Neural cell (in vitro differentiated cells): ENCODE data around the gene PPARG.

ENCODE experiments used
- CTCF ChIP-seq: fragments of 450-650 bp; IDR thresholded peaks from 2 replicates; pipeline ENCODE4 v1.5.1; 2014; ENCODE audit warnings: antibody characterized with exemption, mild to moderate bottlenecking, moderate library complexity; ENCODE audit not compliant: poor library complexity, severe bottlenecking
- EP300 ChIP-seq: fragments of 450-650 bp; conservative IDR thresholded peaks from 2 replicates; pipeline ENCODE4 v1.6.1; 2014; ENCODE audit warnings: antibody characterized with exemption, mild to moderate bottlenecking, moderate library complexity; ENCODE audit not compliant: poor library complexity, severe bottlenecking
- EZH2 ChIP-seq: fragments of 200-600, 300-800 bp; shearing (Covaris generic), sonication (generic); IDR thresholded peaks from 2 replicates; pipeline ENCODE4 v1.6.1; 2014; ENCODE audit warnings: antibody characterized with exemption, low read length, borderline replicate concordance, mild to moderate bottlenecking; ENCODE audit not compliant: insufficient read depth, poor library complexity, severe bottlenecking
- MXI1 ChIP-seq: fragments of 450-650 bp; conservative IDR thresholded peaks from 2 replicates; pipeline ENCODE4 v1.6.1; 2014; ENCODE audit warnings: antibody characterized with exemption, mild to moderate bottlenecking; ENCODE audit not compliant: poor library complexity, severe bottlenecking
- POLR2AphosphoS5 ChIP-seq: IDR thresholded peaks from 2 replicates; pipeline ENCODE4 v1.6.1; 2012
- REST ChIP-seq: IDR thresholded peaks from 2 replicates; pipeline ENCODE4 v1.6.1; 2012; ENCODE audit warnings: borderline replicate concordance
- SMC3 ChIP-seq: fragments of 450-650 bp; conservative IDR thresholded peaks from 2 replicates; pipeline ENCODE4 v1.6.1; 2014; ENCODE audit warnings: antibody characterized with exemption, mild to moderate bottlenecking, moderate library complexity; ENCODE audit not compliant: poor library complexity

- TF ChIP-seq CTCF, result no peak
- TF ChIP-seq MXI1, result no peak
- no peak for TF ChIP-seq REST
- no peak for TF ChIP-seq EZH2
- no peak for TF ChIP-seq EP300
- TF ChIP-seq POLR2AphosphoS5, result no peak
- TF ChIP-seq SMC3, result no peak
Measured at GRCh38 chr3:12454076-12454815, 165.4 kb downstream of the PPARG start.
